Measurements from ENCODE around the gene EIF4H. TPM values are rescaled to one million over a fixed set of nuclear protein-coding genes. Genes with fewer than 3 reads are reported as not detected.

EIF4H gene
- total RNA-seq, 1 experiment from 2014 or later, result 459 TPM

DNA sequence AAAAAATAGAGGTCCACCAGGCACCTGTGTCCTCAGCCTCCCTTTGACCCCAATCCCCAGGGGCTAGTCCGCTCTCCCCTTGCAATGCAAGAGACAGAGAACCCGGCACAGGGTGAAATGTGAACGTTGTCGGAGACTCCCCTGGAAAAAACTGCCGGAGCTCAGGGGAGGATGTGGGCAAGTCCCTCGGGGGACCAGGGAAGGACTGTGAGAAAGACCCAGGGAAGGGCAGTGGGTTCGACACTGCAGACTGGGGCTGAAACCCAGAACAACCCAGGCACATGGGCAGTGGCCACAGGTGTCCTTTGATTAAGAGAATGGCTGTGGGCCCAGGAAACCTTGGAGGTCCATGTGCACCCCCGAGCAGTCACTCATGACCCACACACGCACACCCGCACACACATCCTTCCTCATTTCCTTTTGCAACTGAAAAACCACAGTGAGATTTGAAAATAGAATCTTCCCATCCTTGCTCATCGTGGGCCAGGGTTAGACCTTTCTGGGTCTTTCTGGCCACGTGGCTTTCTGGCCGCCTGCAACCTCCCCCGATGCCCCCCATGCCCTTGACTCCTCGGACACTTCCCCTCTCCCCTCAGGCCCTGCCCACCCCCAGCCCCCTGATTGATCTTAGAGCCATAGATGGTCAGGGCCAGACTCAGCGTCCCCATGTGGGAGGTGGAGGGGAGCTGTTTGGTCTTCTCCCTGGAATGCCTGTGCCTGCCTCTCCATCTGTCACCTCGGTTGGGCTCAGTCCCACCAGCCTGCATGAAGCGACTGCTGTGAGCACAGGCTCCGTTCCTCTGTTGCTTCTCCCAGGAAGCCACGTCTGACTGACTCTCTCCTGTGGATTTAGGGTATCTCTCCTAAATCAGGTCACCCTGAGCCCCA lies 43.5 kb downstream of the EIF4H start:
- H3K9me2 ChIP-seq (ENCODE audit: insufficient read depth), result no peaks in the 10 kb centered on the region
- H3K27me3 ChIP-seq (ENCODE audit: insufficient read depth, low read depth), result no peaks in the 10 kb centered on the region
- peaks cover 4% of the 10 kb centered on the region; the same call in 1 of the 2 replicates for H3F3A ChIP-seq (ENCODE audit: insufficient read depth, low read depth)
- no TSS peak for BruUV-seq (replicated peaks)
- no peaks in the 10 kb centered on the region for H3K36me3 ChIP-seq (ENCODE audit: low read depth)
- POLR2A ChIA-PET (ENCODE audit: unreplicated experiment), result no interaction called here
- H3K4me2 ChIP-seq, result no peak overlapping the region
- H3K9me3 ChIP-seq (ENCODE audit: insufficient read depth, low read depth), result no peaks in the 10 kb centered on the region
- intact Hi-C loops (cut with micrococcal nuclease; ENCODE audit: unreplicated experiment), result no loop called here
- TF ChIP-seq EZH2 (IDR thresholded peaks at IDR 0.05; ENCODE audit: low read depth), result no peak
- TF ChIP-seq, protein P1, sequence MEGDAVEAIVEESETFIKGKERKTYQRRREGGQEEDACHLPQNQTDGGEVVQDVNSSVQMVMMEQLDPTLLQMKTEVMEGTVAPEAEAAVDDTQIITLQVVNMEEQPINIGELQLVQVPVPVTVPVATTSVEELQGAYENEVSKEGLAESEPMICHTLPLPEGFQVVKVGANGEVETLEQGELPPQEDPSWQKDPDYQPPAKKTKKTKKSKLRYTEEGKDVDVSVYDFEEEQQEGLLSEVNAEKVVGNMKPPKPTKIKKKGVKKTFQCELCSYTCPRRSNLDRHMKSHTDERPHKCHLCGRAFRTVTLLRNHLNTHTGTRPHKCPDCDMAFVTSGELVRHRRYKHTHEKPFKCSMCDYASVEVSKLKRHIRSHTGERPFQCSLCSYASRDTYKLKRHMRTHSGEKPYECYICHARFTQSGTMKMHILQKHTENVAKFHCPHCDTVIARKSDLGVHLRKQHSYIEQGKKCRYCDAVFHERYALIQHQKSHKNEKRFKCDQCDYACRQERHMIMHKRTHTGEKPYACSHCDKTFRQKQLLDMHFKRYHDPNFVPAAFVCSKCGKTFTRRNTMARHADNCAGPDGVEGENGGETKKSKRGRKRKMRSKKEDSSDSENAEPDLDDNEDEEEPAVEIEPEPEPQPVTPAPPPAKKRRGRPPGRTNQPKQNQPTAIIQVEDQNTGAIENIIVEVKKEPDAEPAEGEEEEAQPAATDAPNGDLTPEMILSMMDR (conservative IDR thresholded peaks at IDR 0.05), result no peak
- CTCF ChIA-PET, result interaction anchor here (0.7 kb wide), 1 partner anchor 11 kb away, joined by 3 read pairs; no protein-coding TSS in a partner anchor
- H3K79me2 ChIP-seq (ENCODE audit: low read depth), result no peaks in the 10 kb centered on the region
- H4K20me1 ChIP-seq (ENCODE audit: insufficient read depth), result no peaks in the 10 kb centered on the region
- no peak overlapping the region for H3K27ac ChIP-seq
- no peak overlapping the region for H3K4me3 ChIP-seq
- H2AFZ ChIP-seq, result no peak overlapping the region
- no peak for DNase-seq
- no peaks in the 10 kb centered on the region for H3K4me1 ChIP-seq (replicated peaks; ENCODE audit: insufficient read depth)

DNA sequence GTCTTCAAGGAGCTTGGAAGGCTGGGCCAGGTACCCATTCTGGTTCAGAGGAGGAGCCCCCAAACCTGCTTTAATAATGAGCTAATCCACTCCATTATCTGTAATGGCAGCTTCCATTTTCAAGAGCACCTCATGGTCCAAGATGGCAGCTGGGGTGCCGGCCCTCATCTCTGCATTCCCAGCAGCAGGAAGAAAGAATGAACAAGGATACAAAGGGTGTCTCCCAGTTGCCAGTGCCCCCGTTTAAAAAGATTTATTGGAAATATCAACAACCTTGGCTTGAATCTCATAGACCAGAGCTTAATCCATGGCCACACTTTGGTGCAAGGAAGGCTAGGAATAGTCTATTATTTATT lies 44.2 kb downstream of the EIF4H start:
- Histone ChIP-seq H3K4me2 (no peak overlapping the region), H3K4me1 (replicated peaks; ENCODE audit: insufficient read depth) (no peaks in the 10 kb centered on the region), H3K27ac (no peak overlapping the region), H3F3A (ENCODE audit: insufficient read depth, low read depth) (peaks cover 4% of the 10 kb centered on the region; the same call in 1 of the 2 replicates), H3K27me3 (ENCODE audit: insufficient read depth, low read depth) (no peaks in the 10 kb centered on the region), H3K9me2 (ENCODE audit: insufficient read depth) (no peaks in the 10 kb centered on the region), H3K79me2 (ENCODE audit: low read depth) (no peaks in the 10 kb centered on the region), H3K36me3 (ENCODE audit: low read depth) (no peaks in the 10 kb centered on the region), H3K9me3 (ENCODE audit: insufficient read depth, low read depth) (no peaks in the 10 kb centered on the region), H2AFZ (no peak overlapping the region), H3K4me3 (no peak overlapping the region), H4K20me1 (ENCODE audit: insufficient read depth) (no peaks in the 10 kb centered on the region)
- TF ChIP-seq EZH2 (IDR thresholded peaks at IDR 0.05; ENCODE audit: low read depth), result no peak
- TF ChIP-seq, protein P1 (conservative IDR thresholded peaks at IDR 0.05), result no peak
- intact Hi-C loops (cut with micrococcal nuclease; ENCODE audit: unreplicated experiment), result no loop called here
- POLR2A ChIA-PET (ENCODE audit: unreplicated experiment), result no interaction called here
- no peak for DNase-seq
- CTCF ChIA-PET, result interaction anchor here (0.7 kb wide), 1 partner anchor 11 kb away, joined by 3 read pairs; no protein-coding TSS in a partner anchor
- no TSS peak for BruUV-seq (replicated peaks)

DNA sequence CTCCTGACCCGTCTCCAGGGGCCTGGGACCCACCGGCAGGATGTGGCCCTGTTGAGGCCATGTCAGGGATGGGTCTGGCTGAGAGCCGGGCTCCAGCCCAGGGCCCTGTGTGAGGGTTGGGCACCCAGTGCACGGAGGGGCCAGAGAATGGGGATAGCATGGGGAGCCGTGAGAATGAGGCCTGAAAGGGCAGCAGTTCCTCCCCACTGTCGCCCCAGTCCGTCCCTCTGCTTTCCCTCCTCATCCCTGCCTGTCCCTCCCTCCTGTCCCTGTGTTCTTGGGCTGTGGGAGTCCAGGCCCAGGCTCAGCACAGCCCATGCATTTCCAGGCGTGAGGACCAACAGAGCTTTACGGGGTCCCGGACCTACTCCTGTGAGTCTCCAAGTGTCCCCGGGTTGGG lies 45.3 kb downstream of the EIF4H start:
- Histone ChIP-seq H3K79me2 (ENCODE audit: low read depth) (no peaks in the 10 kb centered on the region), H3K27me3 (ENCODE audit: insufficient read depth, low read depth) (no peaks in the 10 kb centered on the region), H3K9me3 (ENCODE audit: insufficient read depth, low read depth) (no peaks in the 10 kb centered on the region), H3K36me3 (ENCODE audit: low read depth) (no peaks in the 10 kb centered on the region), H3K4me1 (replicated peaks; ENCODE audit: insufficient read depth) (no peaks in the 10 kb centered on the region), H4K20me1 (ENCODE audit: insufficient read depth) (no peaks in the 10 kb centered on the region), H2AFZ (no peak overlapping the region), H3F3A (ENCODE audit: insufficient read depth, low read depth) (peaks cover 4% of the 10 kb centered on the region; the same call in 1 of the 2 replicates), H3K4me2 (no peak overlapping the region), H3K4me3 (no peak overlapping the region), H3K9me2 (ENCODE audit: insufficient read depth) (no peaks in the 10 kb centered on the region), H3K27ac (no peak overlapping the region)
- POLR2A ChIA-PET (ENCODE audit: unreplicated experiment), result no interaction called here
- DNase-seq, result no peak
- CTCF ChIA-PET, result no interaction called here
- no TSS peak for BruUV-seq (replicated peaks)
- intact Hi-C loops (cut with micrococcal nuclease; ENCODE audit: unreplicated experiment), result no loop called here
- TF ChIP-seq, protein P1 (conservative IDR thresholded peaks at IDR 0.05), result no peak
- no peak for TF ChIP-seq EZH2 (IDR thresholded peaks at IDR 0.05; ENCODE audit: low read depth)

Measured in PC-9 (cell line).